ENCODE measurements around the gene S1PR3.

DNA sequence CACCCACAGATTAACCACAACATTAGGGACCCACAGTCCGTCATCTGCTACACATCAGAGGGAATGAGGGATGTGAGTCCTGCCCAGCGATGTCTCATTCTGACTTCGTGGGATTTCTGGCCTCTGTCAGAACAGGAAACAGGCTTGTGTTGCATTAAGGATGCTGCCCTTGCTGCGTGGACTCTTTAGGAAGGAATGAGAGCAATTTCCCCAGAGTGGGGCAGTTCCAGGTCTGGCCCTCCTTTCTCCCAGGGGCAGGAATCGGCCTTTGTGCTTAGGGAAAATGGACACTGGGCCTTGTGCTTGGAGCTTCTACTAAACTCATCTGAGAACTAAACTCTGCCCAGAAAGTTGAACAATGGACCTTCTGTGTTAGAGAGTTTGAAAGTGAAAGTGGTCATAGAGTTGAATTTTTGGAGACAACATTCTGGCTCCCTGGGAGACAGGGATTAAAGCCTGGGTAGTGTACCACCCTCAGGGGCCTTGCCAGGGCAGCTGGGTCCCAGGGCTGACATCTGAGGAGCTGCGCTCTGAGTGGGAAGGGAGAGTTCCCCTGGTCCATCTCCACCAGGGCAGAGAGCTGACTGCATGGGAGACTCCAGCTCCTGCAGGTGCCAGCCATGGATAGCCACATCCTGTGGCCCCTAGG, 37.8 kb upstream of the S1PR3 start:
- TF ChIP-seq GATA2 (IDR thresholded peaks at IDR 0.05; ENCODE audit: low read depth, low read length) (no peak), GATA3 (IDR thresholded peaks at IDR 0.05; ENCODE audit: low read depth, low read length) (no peak)
